T-cell (primary cell): ENCODE measurements around the gene DHRSX. TPM values are rescaled to one million over a fixed set of nuclear protein-coding genes. Genes with fewer than 3 reads are reported as not detected.

ENCODE experiments used
- ATAC-seq, 4 experiments: fragments of 200-7000 bp in 3 of 4; fragments of 150-1000 bp in 1 of 4; cut with Tn5 transposase; replicated peaks in 1 of 4; 1 replicate in 3 of 4; 2 replicates in 1 of 4; pipeline ENCODE4 v1.10.0; 2021; ENCODE audit warnings: moderate library complexity in 3 of 4, mild to moderate bottlenecking in 2 of 4, moderate number of reproducible peaks in 1 of 4
- CTCF ChIA-PET, 2 donors: fragments of 300-600 bp; sonication (Branson Sonifier 250); formaldehyde crosslinking; loops; one replicate each; lab custom pipeline; 2022; ENCODE audit warnings: antibody characterized with exemption in 2 of 2; lab: Charles Lee
- POLR2A ChIA-PET, 2 donors: fragments of 300-600 bp; sonication (Branson Sonifier 250); formaldehyde crosslinking; loops; one replicate each; lab custom pipeline; 2022; ENCODE audit warnings: antibody characterized with exemption in 2 of 2; lab: Charles Lee
- DNase-seq, 35 experiments: peaks; one replicate each; pipeline versions ENCODE4 v3.0.0 to v3.0.0-alpha.2; 2013 to 2023
- H3K27ac ChIP-seq: one replicate; pipeline ENCODE4 v1.5.1; 2013; ENCODE audit warnings: low read length
- H3K27me3 ChIP-seq, 2 experiments: replicated peaks in 1 of 2; 1 replicate in 1 of 2; 2 replicates in 1 of 2; pipeline versions ENCODE4 v1.6.1 to v1.7.0; 2013; ENCODE audit warnings: low read length in 1 of 2, mixed read lengths in 1 of 2; ENCODE audit not compliant: control insufficient read depth in 2 of 2, insufficient read depth in 2 of 2; ENCODE audit errors: extremely low read depth in 1 of 2
- H3K36me3 ChIP-seq, 2 donors: 1 replicate in 1 of 2; 2 replicates in 1 of 2; pipeline versions ENCODE4 v1.6.1 to v1.7.0; 2013; ENCODE audit warnings: low read length in 1 of 2; ENCODE audit not compliant: control insufficient read depth in 2 of 2, insufficient read depth in 1 of 2; ENCODE audit errors: extremely low read depth in 1 of 2
- H3K4me1 ChIP-seq, 2 experiments: 1 replicate in 1 of 2; 2 replicates in 1 of 2; pipeline versions ENCODE4 v1.6.1 to v1.7.0; 2013; ENCODE audit warnings: low read length in 2 of 2, mixed read lengths in 1 of 2; ENCODE audit not compliant: insufficient read depth in 2 of 2, control insufficient read depth in 1 of 2; ENCODE audit errors: extremely low read depth in 1 of 2
- H3K4me3 ChIP-seq, 2 donors: 1 replicate in 1 of 2; 2 replicates in 1 of 2; pipeline versions ENCODE4 v1.5.1 to v1.7.0; 2013; ENCODE audit warnings: mild to moderate bottlenecking in 2 of 2, low read length in 1 of 2, moderate library complexity in 1 of 2; ENCODE audit not compliant: control insufficient read depth in 1 of 2; ENCODE audit errors: extremely low read depth in 1 of 2
- H3K9me3 ChIP-seq: 2 replicates; pipeline ENCODE4 v1.7.0; 2013
- H3K27ac Mint-ChIP-seq, 2 donors: one replicate each; pipeline ENCODE4 v1.8.0; 2020 to 2021; ENCODE audit warnings: mild to moderate bottlenecking in 2 of 2, mixed read lengths in 2 of 2
- H3K27me3 Mint-ChIP-seq, 2 donors: one replicate each; pipeline ENCODE4 v1.8.0; 2021 to 2022; ENCODE audit warnings: mixed read lengths in 2 of 2
- H3K36me3 Mint-ChIP-seq: one replicate; pipeline ENCODE4 v1.8.0; 2021; ENCODE audit warnings: mixed read lengths
- H3K4me1 Mint-ChIP-seq, 3 donors: one replicate each; pipeline ENCODE4 v1.8.0; 2020 to 2022; ENCODE audit warnings: mixed read lengths in 3 of 3, mild to moderate bottlenecking in 1 of 3
- H3K4me3 Mint-ChIP-seq, 3 donors: one replicate each; pipeline ENCODE4 v1.8.0; 2020 to 2022; ENCODE audit warnings: mild to moderate bottlenecking in 3 of 3, mixed read lengths in 3 of 3, moderate library complexity in 3 of 3
- H3K9me3 Mint-ChIP-seq, 3 donors: one replicate each; pipeline ENCODE4 v1.8.0; 2020 to 2022; ENCODE audit warnings: mixed read lengths in 3 of 3
- WGBS: methylation state at CpG from one replicate; pipeline ENCODE4 v1.1.5; 2013; ENCODE audit warnings: missing lambda C conversion rate; ENCODE audit not compliant: insufficient coverage; 5-methylcytosine and 5-hydroxymethylcytosine counted together
- total RNA-seq, 35 experiments: library from RNA in 6 of 35; stranded (reverse) in 6 of 35; fragments of 120-200 nt in 1 of 35; gene quantifications; one replicate each; pipeline versions ENCODE4 v1.2.1 to v1.2.4 and lab custom pipeline; 2013 to 2026

The DHRSX gene
- total RNA-seq, 5 donors from 2014 or later (not counting 1 experiment from before 2014, with no cell fraction given), result 13.2 to 20.0 (median 15.9) TPM

DNA sequence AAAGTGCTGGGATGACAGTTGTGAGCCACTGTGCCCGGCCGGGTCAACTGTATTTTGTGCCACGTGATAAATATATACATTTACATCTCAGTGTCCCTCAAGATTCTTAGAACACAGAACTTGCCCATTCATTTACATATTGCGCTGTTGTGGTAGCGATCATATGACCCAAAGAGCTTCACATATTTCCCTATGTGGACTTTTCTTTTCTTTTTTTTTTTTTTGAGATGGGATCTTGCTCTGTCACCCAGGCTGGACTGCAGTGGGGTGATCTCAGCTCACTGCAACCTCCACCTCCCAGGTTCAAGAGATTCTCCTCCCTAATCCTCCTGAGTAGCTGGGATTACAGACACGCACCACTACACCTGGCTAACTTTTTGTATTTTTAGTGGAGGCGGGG, 180.7 kb downstream of the DHRSX start:
- 100% methylated on average over 2 of the region's 7 CpGs for WGBS
- H3K27me3 ChIP-seq, result no peaks in the 10 kb centered on the region
- H3K4me1 ChIP-seq, result no peaks in the 10 kb centered on the region
- ChIA-PET POLR2A (no interaction called here), CTCF (no interaction called here)
- H3K27me3 Mint-ChIP-seq, result no peaks in the 10 kb centered on the region
- no peak overlapping the region for H3K27ac Mint-ChIP-seq
- H3K9me3 ChIP-seq, result no peaks in the 10 kb centered on the region
- peaks cover 3 to 6% (median 3%) of the 10 kb centered on the region in 3 donors for H3K9me3 Mint-ChIP-seq
- H3K4me3 ChIP-seq, result no peak overlapping the region
- DNase-seq (no peak), ATAC-seq (no peak)
- no peak overlapping the region for H3K4me3 Mint-ChIP-seq
- H3K36me3 Mint-ChIP-seq, result peaks cover 33% of the 10 kb centered on the region
- H3K27ac ChIP-seq, result no peak overlapping the region
- H3K36me3 ChIP-seq, result no peaks in the 10 kb centered on the region
- H3K4me1 Mint-ChIP-seq, result peaks cover 0 to 3% (median 0%) of the 10 kb centered on the region in 3 donors

DNA sequence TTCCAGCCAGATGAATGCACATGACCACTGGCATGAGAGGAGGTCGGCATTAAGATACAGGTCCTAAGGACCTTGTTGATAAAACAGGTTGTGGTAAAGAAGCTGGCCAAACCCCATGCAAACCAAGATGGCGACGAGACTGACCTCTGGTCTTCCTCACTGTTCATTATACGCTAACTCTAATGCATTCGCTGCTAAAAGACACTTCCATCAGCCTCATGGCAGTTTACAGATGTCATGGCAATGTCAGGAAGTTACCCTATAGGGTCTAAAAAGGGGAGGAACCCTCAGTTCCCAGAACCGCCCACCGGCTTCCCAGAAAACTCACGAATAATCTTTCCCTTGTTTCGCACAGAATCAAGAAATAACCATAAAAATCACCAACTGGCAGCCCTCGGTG, 182.4 kb downstream of the DHRSX start:
- H3K9me3 ChIP-seq, result no peaks in the 10 kb centered on the region
- H3K27ac Mint-ChIP-seq, result no peak overlapping the region
- ChIA-PET CTCF (no interaction called here), POLR2A (no interaction called here)
- H3K36me3 ChIP-seq, result no peaks in the 10 kb centered on the region
- H3K4me3 ChIP-seq, result no peak overlapping the region
- DNase-seq, result no peak
- no peak overlapping the region for H3K4me3 Mint-ChIP-seq
- H3K36me3 Mint-ChIP-seq, result peaks cover 29% of the 10 kb centered on the region
- no peaks in the 10 kb centered on the region for H3K27me3 Mint-ChIP-seq
- no peak overlapping the region for H3K27ac ChIP-seq
- no peak for ATAC-seq
- H3K9me3 Mint-ChIP-seq, result peaks cover 0 to 3% (median 0%) of the 10 kb centered on the region in 3 donors
- no peaks in the 10 kb centered on the region for H3K4me1 ChIP-seq
- no peaks in the 10 kb centered on the region for H3K4me1 Mint-ChIP-seq
- H3K27me3 ChIP-seq, result no peaks in the 10 kb centered on the region
- 93% methylated on average over 3 of the region's 10 CpGs for WGBS

DNA sequence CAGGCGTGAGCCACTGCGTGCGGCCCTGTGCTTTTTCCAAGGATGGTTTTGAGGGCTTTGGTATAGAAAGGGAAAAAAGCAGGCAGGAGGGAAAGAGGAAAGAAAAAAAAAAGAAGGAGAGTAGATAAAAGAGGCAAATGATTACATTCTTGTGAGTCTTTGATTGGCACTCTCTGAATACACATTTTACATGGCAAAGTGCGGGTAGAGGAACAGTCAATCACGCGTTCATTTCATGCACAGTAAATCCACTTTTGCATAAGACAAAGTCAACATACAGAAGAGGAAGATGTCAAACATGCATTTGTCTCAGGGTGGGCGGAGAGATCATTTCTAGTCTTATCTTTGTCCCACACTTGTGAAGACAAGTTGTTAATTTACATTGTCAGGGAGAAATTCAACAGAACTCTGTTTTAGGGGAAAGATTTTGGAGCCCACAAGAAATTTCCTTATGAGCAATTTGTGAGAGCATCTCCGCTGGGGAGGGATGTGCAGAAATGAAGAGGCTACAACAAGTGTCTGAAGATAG, 183.2 kb downstream of the DHRSX start:
- peaks cover 0 to 4% (median 0%) of the 10 kb centered on the region in 3 donors for H3K9me3 Mint-ChIP-seq
- no peaks in the 10 kb centered on the region for H3K27me3 Mint-ChIP-seq
- no peak overlapping the region for H3K4me3 Mint-ChIP-seq
- DNase-seq (no peak), ATAC-seq (no peak)
- no peaks in the 10 kb centered on the region for H3K9me3 ChIP-seq
- H3K36me3 ChIP-seq, result no peaks in the 10 kb centered on the region
- ChIA-PET POLR2A (no interaction called here), CTCF (no interaction called here)
- H3K4me3 ChIP-seq, result no peak overlapping the region
- WGBS, result 100% methylated on average over 1 of the region's 8 CpGs
- H3K27ac Mint-ChIP-seq, result no peak overlapping the region
- no peaks in the 10 kb centered on the region for H3K4me1 Mint-ChIP-seq
- no peaks in the 10 kb centered on the region for H3K27me3 ChIP-seq
- peaks cover 24% of the 10 kb centered on the region for H3K36me3 Mint-ChIP-seq
- no peaks in the 10 kb centered on the region for H3K4me1 ChIP-seq
- H3K27ac ChIP-seq, result no peak overlapping the region

DNA sequence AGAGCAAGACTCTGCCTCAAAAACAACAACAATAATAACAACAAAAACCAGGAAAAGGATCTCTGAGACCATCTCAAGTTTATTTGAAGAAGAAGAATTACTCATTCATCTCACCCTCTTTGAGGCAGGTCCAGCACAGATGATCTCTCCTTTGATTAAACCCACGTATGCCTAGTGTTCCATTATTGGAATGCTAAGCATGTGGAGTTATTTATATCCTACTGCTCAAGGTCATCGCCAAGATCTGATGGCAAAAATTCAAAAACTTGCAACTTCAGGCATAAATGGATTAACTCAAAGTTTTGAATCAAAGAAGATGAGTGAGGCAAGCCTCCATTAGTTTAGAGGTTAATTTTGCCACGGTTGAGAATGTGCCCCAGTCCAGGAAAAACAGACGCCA, 184.2 kb downstream of the DHRSX start:
- Histone ChIP-seq H3K27ac (no peak overlapping the region), H3K4me3 (no peak overlapping the region), H3K9me3 (no peaks in the 10 kb centered on the region), H3K27me3 (no peaks in the 10 kb centered on the region), H3K36me3 (no peaks in the 10 kb centered on the region), H3K4me1 (no peaks in the 10 kb centered on the region)
- Mint-ChIP-seq H3K27me3 (no peaks in the 10 kb centered on the region), H3K36me3 (peaks cover 29% of the 10 kb centered on the region), H3K9me3 (peaks cover 0 to 9% (median 0%) of the 10 kb centered on the region in 3 donors), H3K4me3 (no peak overlapping the region), H3K27ac (no peak overlapping the region), H3K4me1 (no peaks in the 10 kb centered on the region)
- 96% methylated on average over 2 of the region's 4 CpGs for WGBS
- DNase-seq, result no peak
- POLR2A ChIA-PET, result no interaction called here
- ATAC-seq, result no peak
- CTCF ChIA-PET, result no interaction called here

DNA sequence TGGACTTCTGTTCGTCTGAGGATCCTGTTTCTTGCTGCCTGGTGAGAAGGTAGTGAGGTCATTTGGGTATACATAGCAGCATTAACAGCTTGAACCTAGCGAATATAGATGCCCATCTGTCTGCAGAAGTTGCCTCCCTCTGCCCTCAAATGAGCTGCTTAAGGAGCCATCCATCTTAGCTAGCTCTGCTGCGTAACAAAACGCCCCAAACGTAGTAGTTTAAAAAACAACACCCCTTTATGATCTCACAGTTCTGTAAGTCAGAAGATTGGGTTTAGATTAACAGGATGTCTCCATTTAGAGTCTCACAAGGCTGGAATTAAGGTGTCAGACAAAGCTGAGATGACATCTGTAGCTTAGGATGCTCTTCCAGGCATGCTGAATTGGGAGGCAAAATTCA, 185.3 kb downstream of the DHRSX start:
- DNase-seq, result no peak
- ChIA-PET CTCF (no interaction called here), POLR2A (no interaction called here)
- Histone ChIP-seq H3K27me3 (no peaks in the 10 kb centered on the region), H3K27ac (no peak overlapping the region), H3K36me3 (no peaks in the 10 kb centered on the region), H3K4me3 (no peak overlapping the region), H3K9me3 (no peaks in the 10 kb centered on the region), H3K4me1 (no peaks in the 10 kb centered on the region)
- ATAC-seq, result no peak
- no peaks in the 10 kb centered on the region for H3K27me3 Mint-ChIP-seq
- no peak overlapping the region for H3K4me3 Mint-ChIP-seq
- peaks cover 0 to 9% (median 4%) of the 10 kb centered on the region in 3 donors for H3K9me3 Mint-ChIP-seq
- H3K36me3 Mint-ChIP-seq, result peaks cover 34% of the 10 kb centered on the region
- 100% methylated on average over 1 of the region's 5 CpGs for WGBS
- peaks cover 0 to 10% (median 0%) of the 10 kb centered on the region in 3 donors for H3K4me1 Mint-ChIP-seq
- no peak overlapping the region for H3K27ac Mint-ChIP-seq

DNA sequence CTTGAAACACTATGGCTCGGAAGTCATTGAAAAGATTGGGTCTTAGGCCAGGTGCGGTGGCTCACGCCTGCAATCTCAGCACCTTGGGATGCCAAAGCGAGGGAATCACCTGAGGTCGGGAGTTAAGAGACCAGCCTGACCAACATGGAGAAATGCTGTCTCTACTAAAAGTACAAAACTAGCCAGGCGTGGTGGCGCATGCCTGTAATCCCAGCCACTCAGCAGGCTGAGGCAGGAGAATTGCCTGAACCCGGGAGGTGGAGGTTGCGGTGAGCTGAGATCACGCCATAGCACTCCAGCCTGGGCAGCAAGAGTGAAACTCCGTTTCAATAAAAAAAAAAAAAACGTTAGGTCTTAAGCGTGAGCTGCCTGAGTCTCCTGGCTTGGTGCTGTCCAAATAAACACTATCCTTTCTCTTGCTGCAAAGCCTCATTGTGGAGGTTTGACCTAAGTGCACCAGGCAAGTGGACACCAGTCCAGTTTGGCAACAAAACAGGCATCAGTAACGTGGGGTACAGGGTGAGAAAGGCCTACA, 185.9 kb downstream of the DHRSX start:
- no peaks in the 10 kb centered on the region for H3K9me3 ChIP-seq
- no peaks in the 10 kb centered on the region for H3K4me1 ChIP-seq
- H3K36me3 ChIP-seq, result no peaks in the 10 kb centered on the region
- Mint-ChIP-seq H3K4me1 (peaks cover 0 to 10% (median 0%) of the 10 kb centered on the region in 3 donors), H3K36me3 (peaks cover 36% of the 10 kb centered on the region), H3K27ac (no peak overlapping the region), H3K9me3 (peaks cover 0 to 9% (median 4%) of the 10 kb centered on the region in 3 donors), H3K4me3 (no peak overlapping the region), H3K27me3 (no peaks in the 10 kb centered on the region)
- ChIA-PET CTCF (no interaction called here), POLR2A (no interaction called here)
- no peak overlapping the region for H3K27ac ChIP-seq
- no peaks in the 10 kb centered on the region for H3K27me3 ChIP-seq
- H3K4me3 ChIP-seq, result no peak overlapping the region
- WGBS, result 90% methylated on average over 11 of the region's 14 CpGs
- DNase-seq (no peak), ATAC-seq (no peak)
